K562 (cell line): ENCODE results near the gene ABT1. TPM values are rescaled to one million over a fixed set of nuclear protein-coding genes. Genes with fewer than 3 reads are reported as not detected.
A peak's percentile ranks its signal among the peaks of the same experiment; 100 is the strongest.

Experiments
- CLOCK ChIP-seq: fragments of 250-450 bp; sonication (Bioruptor Pico); IDR thresholded peaks from 2 replicates; pipeline ENCODE4 v1.4.0; 2020; ENCODE audit warnings: mild to moderate bottlenecking, moderate library complexity, borderline replicate concordance
- E2F1 ChIP-seq: sonication (generic); formaldehyde crosslinking; IDR thresholded peaks from 2 replicates; pipeline ENCODE4 v1.8.1; 2023; ENCODE audit warnings: mild to moderate bottlenecking, missing genetic modification reagents, moderate library complexity
- E4F1 ChIP-seq: fragments of 250-450 bp; sonication (Bioruptor Pico); IDR thresholded peaks from 2 replicates; pipeline ENCODE4 v1.5.0; 2021; ENCODE audit warnings: mild to moderate bottlenecking, borderline replicate concordance
- GTF2B ChIP-seq: IDR thresholded peaks from 2 replicates; pipeline ENCODE4 v1.6.1; 2011; ENCODE audit not compliant: insufficient read length; ENCODE audit errors: extremely low read depth
- HMGN3 ChIP-seq: IDR thresholded peaks from 2 replicates; pipeline ENCODE4 v1.6.1; 2011; ENCODE audit warnings: borderline replicate concordance, low read depth, mild to moderate bottlenecking, mixed read lengths, low read length; ENCODE audit not compliant: insufficient read length; ENCODE audit errors: extremely low read depth
- IFI16 ChIP-seq: fragments of 250-450 bp; sonication (Bioruptor Pico); IDR thresholded peaks from 2 replicates; pipeline ENCODE4 v2.1.2; 2022; ENCODE audit warnings: mild to moderate bottlenecking, inconsistent platforms
- IRF2 ChIP-seq: sonication (generic); formaldehyde crosslinking; IDR thresholded peaks from 2 replicates; pipeline ENCODE4 v1.8.1; 2022; ENCODE audit warnings: mild to moderate bottlenecking, missing genetic modification reagents
- MAFF ChIP-seq: IDR thresholded peaks from 2 replicates; pipeline ENCODE4 v1.6.1; 2012; ENCODE audit warnings: low read length, improper control_type of control experiment
- MCM3 ChIP-seq: fragments of 450-650 bp; IDR thresholded peaks from 2 replicates; pipeline ENCODE4 v1.6.1; 2016
- NFYB ChIP-seq: IDR thresholded peaks from 2 replicates; pipeline ENCODE4 v1.6.1; 2011; ENCODE audit warnings: mild to moderate bottlenecking, moderate library complexity; ENCODE audit not compliant: insufficient read length; ENCODE audit errors: extremely low read depth
- NR2C1 ChIP-seq, 2 experiments: fragments of 450-650 bp; IDR thresholded peaks; 2 replicates each; pipeline ENCODE4 v1.6.1; 2017; ENCODE audit warnings: mild to moderate bottlenecking in 2 of 2, antibody characterized with exemption in 1 of 2, inconsistent platforms in 1 of 2, missing compliant biosample characterization in 1 of 2, missing genetic modification characterization in 1 of 2
- RBM39 ChIP-seq: fragments of 200-400 bp; formaldehyde crosslinking; optimal IDR thresholded peaks from 2 replicates; pipeline ENCODE3; 2018; ENCODE audit warnings: low read depth, low read length
- THRB ChIP-seq: fragments of 450-650 bp; formaldehyde crosslinking; conservative IDR thresholded peaks from 2 replicates; pipeline ENCODE4 v1.4.0; 2022; ENCODE audit warnings: mild to moderate bottlenecking, missing genetic modification characterization
- ZBED1 ChIP-seq: IDR thresholded peaks from 2 replicates; pipeline ENCODE4 v1.6.1; 2014
- ZC3H8 ChIP-seq: fragments of 450-650 bp; IDR thresholded peaks from 2 replicates; pipeline ENCODE4 v1.6.1; 2017
- ZFPM2 ChIP-seq: fragments of 250-450 bp; sonication (Bioruptor Pico); IDR thresholded peaks from 2 replicates; pipeline ENCODE4 v1.5.1; 2022; ENCODE audit warnings: mild to moderate bottlenecking
- ZNF3 ChIP-seq: fragments of 250-450 bp; sonication (Bioruptor Pico); IDR thresholded peaks from 2 replicates; pipeline ENCODE4 v1.5.0; 2021; ENCODE audit warnings: mild to moderate bottlenecking, moderate library complexity
- ZNF347 ChIP-seq: fragments of 450-650 bp; formaldehyde crosslinking; IDR thresholded peaks from 2 replicates; pipeline ENCODE4 v1.4.0; 2020; ENCODE audit warnings: low read depth, mild to moderate bottlenecking, moderate library complexity
- ZNF436 ChIP-seq: fragments of 250-450, 450-650 bp; sonication (Bioruptor Pico); formaldehyde crosslinking; IDR thresholded peaks from 2 replicates; pipeline ENCODE4 v1.7.0; 2020; ENCODE audit warnings: mild to moderate bottlenecking
- ZNF780A ChIP-seq: fragments of 250-450 bp; sonication (Bioruptor Pico); IDR thresholded peaks from 2 replicates; pipeline ENCODE4 v1.5.0; 2021; ENCODE audit warnings: mild to moderate bottlenecking
- polyA plus RNA-seq, 8 experiments: library from polyadenylated mRNA; depleted of rRNA in 4 of 8; stranded (reverse) in 5 of 8; unstranded in 3 of 8; fragments of >200 nt; fragmentation: Nextera tagmentation in 2 of 8; fragmentation: Illumina TruSeq in 1 of 8; extraction: Ambion mirVana in 2 of 8; extraction: Trizol in 1 of 8; gene quantifications; 2 replicates each; pipeline versions ENCODE4 v1.2.1 to v1.2.3, GENCODE V29; 2011 to 2014; ENCODE audit warnings: inconsistent platforms in 1 of 8, missing spikeins in 1 of 8
- total RNA-seq, 7 experiments: library from RNA; depleted of rRNA in 6 of 7; stranded (reverse); fragments of >200 nt in 6 of 7; fragmentation: Illumina TruSeq in 2 of 7; extraction: Trizol in 2 of 7; gene quantifications; 2 replicates each; pipeline versions ENCODE4 v1.2.1 to v1.2.3, GENCODE V29; 2011 to 2021; ENCODE audit warnings: low replicate concordance in 1 of 7

ABT1 gene
- total and polyA plus RNA-seq, 9 of the 15 experiments (the other 6 are each of a cell fraction or from before 2014, with no cell fraction given): 8.8 to 52.7 (median 40.7) TPM

- TF ChIP-seq ZNF3 (CRISPR knock-in tag) (no peak), ZBED1 (no peak), ZFPM2 (CRISPR knock-in tag) (no peak), MAFF (no peak), RBM39 (no peak), GTF2B (no peak), CLOCK (CRISPR knock-in tag) (no peak), THRB (CRISPR knock-in tag) (no peak), ZC3H8 (no peak), ZNF436 (no peak), MCM3 (no peak), HMGN3 (no peak), NFYB (no peak), NR2C1 (IDR thresholded peaks at IDR 0.05) (peak; percentile 15; the same call in 1 of the 2 replicates), NR2C1 (tag; IDR thresholded peaks at IDR 0.05) (peak; percentile 63), ZNF347 (CRISPR knock-in tag) (peak; percentile 67; the same call in 1 of the 2 replicates), ZNF780A (CRISPR knock-in tag) (no peak), IRF2 (CRISPR knock-in tag) (no peak), IFI16 (CRISPR knock-in tag) (no peak), E2F1 (CRISPR knock-in tag) (peak; percentile 16; the same call in 1 of the 2 replicates), E4F1 (CRISPR knock-in tag) (peak; percentile 62; the same call in 1 of the 2 replicates)
Measured at GRCh38 chr6:26593278-26594130, 3.2 kb upstream of the ABT1 start (continued).
